Retinal pigment epithelial cell (primary cell): ENCODE data around the gene TTC39C.
A peak's percentile ranks its signal among the peaks of the same experiment; 100 is the strongest.

ENCODE experiments used
- DNase-seq: peaks from one replicate; pipeline ENCODE4 v3.0.0-alpha.2; 2010; ENCODE audit warnings: low read depth
- H3K4me3 ChIP-seq: 2 replicates; pipeline ENCODE4 v1.5.1; 2011; ENCODE audit warnings: mild to moderate bottlenecking, low read length, control low read depth, moderate library complexity
- CTCF ChIP-seq: conservative IDR thresholded peaks from 2 replicates; pipeline ENCODE4 v1.5.1; 2011; ENCODE audit warnings: low read depth, low read length, control low read depth, inconsistent platforms

The TTC39C gene

GRCh38 chr18:24103320-24104021, 88.9 kb downstream of the TTC39C start:
- no peak for DNase-seq
- H3K4me3 ChIP-seq: no peak overlapping the region
- no peak for TF ChIP-seq CTCF

GRCh38 chr18:24104486-24104885, 89.9 kb downstream of the TTC39C start:
- no peak for TF ChIP-seq CTCF
- DNase-seq: no peak

GRCh38 chr18:24108641-24109040, 94.1 kb downstream of the TTC39C start:
- no peak for TF ChIP-seq CTCF
- H3K4me3 ChIP-seq: no peak overlapping the region
- no peak for DNase-seq

More at GRCh38 chr18:24104486-24104885, 89.9 kb downstream of the TTC39C start:
- H3K4me3 ChIP-seq: no peak overlapping the region

- peak; percentile 12 for TF ChIP-seq CTCF
- DNase-seq: no peak
- H3K4me3 ChIP-seq: no peak overlapping the region
Measured at GRCh38 chr18:24111936-24112335, 97.4 kb downstream of the TTC39C start.

GRCh38 chr18:24112464-24112863, 97.9 kb downstream of the TTC39C start:
- no peak for TF ChIP-seq CTCF
- H3K4me3 ChIP-seq: no peak overlapping the region
- no peak for DNase-seq

- TF ChIP-seq CTCF: no peak
- no peak for DNase-seq
- no peak overlapping the region for H3K4me3 ChIP-seq
Measured at GRCh38 chr18:24112874-24113615, 98.5 kb downstream of the TTC39C start.
